NCI-H187 treated with DMSO at 0.1 percent for 48 hours (cell line): ENCODE results near the gene COL16A1.
"Not testable (repeated sequence)": the region's sequence is repeated elsewhere in the genome, so short reads cannot be mapped to it uniquely, and the experiment has no call there.

ENCODE experiments used
- DNase-seq: peaks from one replicate; lab custom pipeline; 2025; lab: John Stamatoyannopoulos, UW

The COL16A1 gene

DNA sequence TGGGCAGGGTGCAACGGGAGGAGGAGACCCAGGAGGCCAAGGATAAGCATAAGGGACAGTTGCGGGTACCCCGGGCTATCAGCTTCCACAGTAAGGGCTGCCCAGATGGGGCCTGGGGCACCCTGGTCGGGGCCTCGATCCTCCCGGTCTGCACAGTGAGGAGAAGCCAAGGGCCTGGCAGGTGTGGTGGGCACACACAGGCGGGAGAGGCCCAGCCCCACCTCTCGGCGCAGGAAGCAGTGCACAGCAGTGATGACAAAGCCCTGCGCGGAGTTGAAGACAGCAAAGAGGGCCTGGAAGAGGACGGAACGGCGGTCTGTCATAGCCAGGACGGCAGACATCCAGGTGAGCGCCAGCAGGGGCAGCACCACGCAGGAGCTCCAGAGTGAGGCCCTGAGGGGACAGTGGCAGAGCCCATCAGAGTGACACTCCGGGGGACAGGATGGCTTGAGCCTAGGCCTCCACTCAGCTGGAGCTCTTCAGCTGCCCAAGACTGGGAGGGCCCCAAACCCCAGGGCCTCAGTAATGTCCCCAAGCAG is 29.0 kb upstream of the COL16A1 start:
- DNase-seq = no peak

GRCh38 chr1:31732343-31732742 is 28.5 kb upstream of the COL16A1 start:
- no peak for DNase-seq

GRCh38 chr1:31731049-31731565 is 27.3 kb upstream of the COL16A1 start:
- DNase-seq = no peak

DNA sequence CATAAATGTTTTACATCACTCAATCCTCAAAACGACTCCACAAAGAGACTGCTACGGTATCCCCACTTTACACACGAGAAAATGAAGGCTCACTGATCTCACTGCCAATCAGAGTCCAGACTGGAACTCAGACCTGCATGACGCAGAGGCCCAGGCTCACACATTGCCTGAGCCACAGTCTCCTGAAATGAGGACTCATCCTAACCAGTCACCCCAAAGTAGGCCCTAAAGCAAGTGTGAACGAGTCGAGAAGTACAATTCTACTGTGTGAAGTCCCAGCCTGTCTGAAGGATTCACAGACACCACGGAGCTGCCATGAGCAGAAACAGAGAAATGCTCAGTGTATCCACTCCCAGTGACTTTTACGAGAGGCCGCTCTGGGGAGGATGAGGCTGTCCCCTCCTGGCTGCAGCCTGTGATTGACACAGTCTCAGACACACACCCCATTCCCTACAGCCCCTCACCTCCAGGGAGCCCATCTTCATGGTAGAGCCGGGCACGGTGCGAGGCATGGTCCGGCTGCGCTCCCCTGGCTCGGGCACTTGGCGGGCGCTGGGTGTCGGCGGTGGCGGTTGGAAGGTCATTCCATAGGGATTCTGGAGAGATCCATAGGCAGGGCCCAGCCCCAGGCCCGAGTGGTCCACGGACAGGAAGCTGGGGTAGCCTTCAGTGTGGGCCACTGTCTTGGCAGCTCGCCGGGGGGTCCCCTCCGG is 26.7 kb upstream of the COL16A1 start:
- DNase-seq = no peak

DNA sequence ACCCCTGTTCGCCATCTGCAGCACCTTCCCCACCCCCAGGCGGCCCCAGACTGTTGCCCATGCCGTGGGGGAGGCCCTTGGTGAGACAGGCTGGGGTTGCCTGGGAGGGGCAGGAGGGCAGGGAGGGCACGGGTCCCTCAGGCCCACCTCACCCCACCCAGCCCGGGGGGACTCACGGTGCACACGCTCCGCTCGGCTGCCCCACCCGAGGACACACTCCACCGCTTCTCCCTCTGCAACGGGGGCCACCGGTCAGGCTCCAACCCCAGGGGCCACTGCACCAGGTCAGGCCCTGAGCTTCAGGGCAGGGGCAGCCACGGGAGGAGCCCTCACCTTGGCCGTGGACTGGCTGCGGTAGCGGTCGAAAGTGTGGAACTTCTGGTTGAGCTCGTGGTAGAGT is 24.0 kb upstream of the COL16A1 start:
- DNase-seq = no peak

- DNase-seq = no peak
Observed at GRCh38 chr1:31727195-31727594, 23.4 kb upstream of the COL16A1 start.

DNA sequence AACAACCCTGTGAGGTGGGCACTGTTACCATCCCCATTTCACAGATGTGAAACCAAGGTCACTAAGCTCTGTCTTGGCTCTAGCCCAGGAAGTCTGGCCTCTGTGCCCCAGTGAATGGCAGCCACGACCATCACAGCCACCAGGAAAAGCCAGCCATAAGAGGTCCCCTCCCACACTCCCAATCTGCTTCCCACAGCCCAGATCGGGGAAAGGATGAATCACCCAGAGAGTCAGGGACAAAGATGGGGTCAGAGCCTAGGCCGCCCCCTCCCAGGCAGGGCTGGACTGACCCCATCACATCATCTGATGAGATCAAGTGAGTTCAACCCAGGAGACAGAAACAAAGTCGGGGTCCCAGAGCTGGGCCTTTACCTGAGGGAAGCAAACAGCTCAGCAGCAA is 22.9 kb upstream of the COL16A1 start:
- no peak for DNase-seq

- DNase-seq = no peak
Observed at GRCh38 chr1:31725777-31726535, 22.1 kb upstream of the COL16A1 start.

DNA sequence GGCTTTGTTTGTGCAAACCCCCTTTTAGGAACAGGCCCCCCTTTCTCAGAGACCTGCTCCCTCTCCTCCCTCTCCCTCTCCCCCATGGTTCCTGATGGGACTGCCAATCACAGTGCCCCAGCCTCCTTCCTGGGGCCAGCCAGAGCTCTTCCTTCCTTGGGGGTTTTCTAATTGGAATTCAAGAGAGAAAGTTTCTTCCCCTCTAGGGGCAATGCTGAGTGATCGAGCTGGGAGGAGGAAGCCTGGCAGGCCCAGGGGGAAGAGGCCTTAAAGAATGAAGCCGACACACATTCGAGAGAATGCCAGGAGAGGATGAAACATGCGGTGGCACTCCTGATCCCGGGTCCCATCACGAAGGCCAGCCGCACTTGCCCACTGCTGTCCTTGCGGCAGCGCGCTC is 21.3 kb upstream of the COL16A1 start:
- no peak for DNase-seq

DNA sequence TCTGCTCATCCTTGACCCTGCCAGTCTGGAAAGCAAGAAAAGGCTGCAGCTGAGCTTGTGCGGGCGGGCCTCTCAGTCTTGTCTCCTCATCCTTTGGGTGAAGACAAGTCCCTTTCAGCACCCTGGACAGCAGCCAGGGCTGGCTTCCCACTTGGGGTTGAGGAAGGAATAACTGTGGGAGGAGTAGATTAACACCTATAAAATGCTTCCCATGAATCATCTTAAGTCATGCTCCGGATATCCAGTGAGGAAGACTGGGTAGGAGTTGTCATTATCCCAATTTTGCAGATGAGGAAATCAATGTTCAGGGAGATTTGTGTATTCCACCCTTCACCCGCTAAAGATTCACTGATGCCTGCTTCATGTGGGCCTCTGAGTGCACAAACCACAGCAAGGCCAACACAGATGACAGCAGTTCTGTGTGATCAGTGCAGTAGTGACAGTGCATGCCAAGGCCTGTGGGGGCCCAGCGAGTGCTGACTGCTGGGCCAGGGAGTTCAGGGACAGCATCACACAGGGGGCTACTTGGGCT is 20.1 kb upstream of the COL16A1 start:
- no peak for DNase-seq

GRCh38 chr1:31718327-31718897 is 14.6 kb upstream of the COL16A1 start:
- DNase-seq = no peak

DNA sequence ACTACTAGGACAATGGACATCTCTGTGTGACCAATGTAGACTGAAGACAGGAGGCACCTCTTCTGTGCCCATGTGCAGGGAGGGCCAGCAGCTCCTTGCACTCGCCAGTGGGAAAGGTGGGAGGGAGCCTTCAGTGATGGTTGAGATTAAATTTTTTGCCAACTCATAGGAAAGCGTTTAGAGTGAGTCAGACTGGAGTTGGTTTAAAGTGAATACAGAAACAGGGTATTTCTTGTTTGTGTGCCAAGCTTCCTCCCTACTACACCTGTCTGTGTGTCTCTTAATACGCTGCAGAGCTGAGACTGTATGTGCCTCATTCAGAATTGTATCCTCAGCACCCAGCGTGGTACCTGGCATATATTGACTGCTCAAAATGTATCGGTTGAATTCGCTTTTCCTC is 13.5 kb upstream of the COL16A1 start:
- DNase-seq = no peak

GRCh38 chr1:31715873-31716220 is 12.0 kb upstream of the COL16A1 start:
- no peak for DNase-seq

DNA sequence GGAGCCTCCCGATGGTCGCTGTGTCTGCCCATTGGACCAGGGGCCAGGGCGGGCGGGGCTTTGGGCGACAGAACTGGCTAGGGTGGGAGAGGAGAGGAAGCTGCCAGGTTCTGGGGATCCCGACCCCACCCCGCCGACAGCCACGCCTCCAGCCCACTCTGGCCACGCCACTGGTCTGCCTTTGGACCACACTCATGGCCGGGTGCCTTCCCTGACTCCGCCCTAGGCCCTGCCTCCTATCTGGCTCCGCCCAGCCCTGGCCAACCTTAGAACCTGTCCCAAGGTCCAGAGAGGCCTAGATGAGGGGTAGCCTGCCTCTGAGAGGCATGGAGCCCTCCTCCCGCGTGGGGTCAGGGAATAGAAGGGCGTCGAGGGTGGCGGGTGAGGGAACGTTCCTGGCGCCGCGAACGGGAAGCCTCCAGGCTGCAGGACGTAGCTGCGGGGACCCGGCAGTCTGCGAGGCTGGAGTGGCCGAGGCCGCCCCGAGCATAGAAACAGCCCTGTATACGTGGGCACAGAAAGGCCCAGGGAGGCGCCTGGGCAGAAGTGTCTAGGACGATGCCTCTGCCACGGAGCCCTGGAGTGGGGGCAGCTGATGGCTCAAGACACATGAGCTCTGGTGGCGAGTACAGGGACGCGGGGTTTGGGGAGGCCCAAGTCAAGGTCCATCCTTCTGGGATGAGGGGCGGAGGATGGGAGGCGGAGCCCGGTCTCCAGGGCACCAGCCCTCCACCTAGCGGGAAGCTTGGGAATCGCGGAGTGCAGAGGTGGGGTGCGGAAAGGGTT is 11.5 kb upstream of the COL16A1 start:
- peak; percentile 60 for DNase-seq

DNA sequence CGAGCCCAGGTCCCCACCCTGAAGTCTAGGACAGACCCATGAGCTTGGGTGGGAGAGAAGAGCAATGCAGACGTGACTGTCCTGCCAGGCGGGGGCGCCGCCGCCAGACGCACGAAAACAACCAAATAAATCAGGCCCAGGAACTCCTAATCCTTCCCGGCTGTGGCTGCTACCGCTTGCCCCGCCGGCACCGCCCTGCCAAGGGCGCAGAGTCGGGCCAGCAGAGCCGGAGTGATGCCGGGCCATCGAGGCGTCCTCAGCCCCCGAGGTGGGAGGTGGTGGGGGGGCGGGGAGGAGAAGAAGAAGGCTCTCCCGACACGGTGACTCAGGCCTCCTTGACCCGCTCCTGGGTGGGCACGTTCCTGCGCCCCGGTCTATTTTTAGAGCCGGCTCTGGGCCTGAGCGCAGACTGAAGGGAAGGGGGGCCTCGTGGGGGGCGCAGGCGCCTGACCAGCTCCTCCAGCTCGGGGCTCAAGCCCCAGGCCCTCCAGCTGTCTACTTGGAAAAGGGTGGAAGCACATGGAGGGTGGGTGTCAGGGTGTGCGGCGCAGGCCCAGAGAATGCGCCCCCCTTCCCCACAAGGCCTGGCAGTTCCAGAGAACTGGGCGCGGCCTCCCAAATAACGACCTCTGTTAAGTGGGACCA is 10.7 kb upstream of the COL16A1 start:
- no peak for DNase-seq

DNA sequence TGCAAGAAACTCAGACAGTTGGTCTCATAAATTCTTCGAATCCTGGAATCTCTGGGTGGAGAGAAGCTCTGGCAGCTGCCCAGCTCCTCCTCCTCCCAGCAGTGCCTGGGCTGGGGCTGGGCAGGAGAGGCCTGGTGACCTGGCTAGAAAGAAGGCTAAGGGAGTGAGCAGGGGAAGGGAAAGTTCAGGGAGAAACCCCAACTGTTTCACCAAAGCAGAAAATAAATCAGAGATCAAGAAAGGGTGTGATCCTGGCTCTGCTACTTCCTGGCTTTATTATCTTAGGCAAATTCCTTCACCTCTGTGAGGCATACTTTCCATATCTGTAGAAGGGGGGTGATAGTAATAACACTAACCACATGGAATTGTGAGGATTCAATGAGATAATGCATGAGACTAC is 8.8 kb upstream of the COL16A1 start:
- DNase-seq = no peak

GRCh38 chr1:31712068-31712467 is 8.3 kb upstream of the COL16A1 start:
- no peak for DNase-seq

- DNase-seq = no peak
Observed at GRCh38 chr1:31708324-31708723, 4.5 kb upstream of the COL16A1 start.

- DNase-seq = no peak
Observed at GRCh38 chr1:31707711-31708110, 3.9 kb upstream of the COL16A1 start.

DNA sequence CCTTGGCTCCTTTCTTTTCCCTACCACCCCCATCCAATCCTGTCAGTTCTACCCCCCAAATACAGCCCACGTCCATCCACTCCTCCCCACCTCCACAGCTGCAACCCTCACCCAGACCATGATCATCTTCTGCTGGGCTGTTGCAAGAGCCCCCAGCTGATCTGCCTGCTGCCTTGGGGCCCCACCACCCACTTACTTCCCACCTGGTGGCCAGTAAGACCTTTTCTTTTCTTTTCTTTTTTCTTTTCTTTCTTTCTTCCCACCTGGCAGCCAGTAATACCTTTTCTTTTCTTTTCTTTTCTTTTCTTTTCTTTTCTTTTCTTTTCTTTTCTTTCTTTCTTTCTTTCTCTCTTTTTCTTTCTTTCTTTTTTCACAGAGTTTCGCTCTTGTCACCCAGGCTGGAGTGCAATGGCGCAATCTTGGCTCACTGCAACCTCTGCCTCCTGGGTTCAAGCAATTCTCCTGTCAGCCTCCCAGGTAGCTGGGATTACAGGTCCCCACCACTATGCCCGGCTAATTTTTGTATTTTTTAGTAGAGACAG is 3.3 kb upstream of the COL16A1 start:
- DNase-seq = not testable (repeated sequence)
